Right lung (tissue), 5 donors: Measurements from ENCODE around the gene SHC2. TPM values are rescaled to one million over a fixed set of nuclear protein-coding genes. Genes with fewer than 3 reads are reported as not detected.
"Not testable (repeated sequence)": the region's sequence is repeated elsewhere in the genome, so short reads cannot be mapped to it uniquely, and the experiment has no call there.

ENCODE experiments used
- DNase-seq, 2 donors: peaks; one replicate each; pipeline ENCODE4 v3.0.0-alpha.2; 2013
- polyA plus RNA-seq, 5 donors: library from polyadenylated mRNA; unstranded; fragments of 120-200 nt; gene quantifications; one replicate each; pipeline versions ENCODE4 v1.2.1 to v1.2.3, GENCODE V29; 2013; ENCODE audit warnings: inconsistent platforms in 1 of 5, low replicate concordance in 1 of 5; ENCODE audit not compliant: insufficient read length in 5 of 5, insufficient read depth in 1 of 5

SHC2 gene
- polyA plus RNA-seq, 5 donors: 13.3 to 30.9 (median 21.0) TPM

GRCh38 chr19:494171-495080 lies 33.6 kb upstream of the SHC2 start:
- no peak for DNase-seq

- no peak for DNase-seq
These were observed 32.7 kb upstream of the SHC2 start for GRCh38 chr19:493391-494170.

- DNase-seq: no peak
These were observed 31.3 kb upstream of the SHC2 start for GRCh38 chr19:492091-492531.

DNA sequence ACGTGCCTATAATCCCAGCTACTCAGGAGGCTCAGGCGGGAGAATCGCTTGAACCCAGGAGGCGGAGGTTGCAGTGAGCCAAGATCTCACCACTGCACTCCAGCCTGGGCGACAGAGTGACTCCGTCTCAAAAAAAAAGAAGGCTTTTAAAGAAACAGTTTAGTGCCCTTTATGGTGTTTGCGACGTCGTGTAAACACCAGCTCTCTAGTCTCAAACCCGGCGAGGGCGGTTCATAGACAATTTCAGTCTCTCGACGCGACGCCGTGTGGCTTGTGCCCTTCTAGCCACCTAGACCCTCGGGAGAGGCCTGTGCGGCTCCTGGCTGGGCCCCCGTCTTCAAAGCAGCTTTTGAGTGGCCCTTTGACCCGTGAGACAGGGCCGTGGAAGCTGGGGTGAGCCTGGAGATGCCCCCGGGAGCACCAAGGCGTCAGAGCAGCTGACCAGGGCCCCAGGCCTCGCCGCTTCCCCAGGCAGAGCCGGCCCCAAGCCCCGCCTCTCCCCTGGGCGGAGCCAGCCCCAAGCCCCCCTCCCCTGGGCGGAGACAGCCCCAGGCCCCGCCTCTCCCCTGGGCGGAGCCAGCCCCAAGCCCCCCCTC lies 30.4 kb upstream of the SHC2 start:
- DNase-seq: no peak

DNA sequence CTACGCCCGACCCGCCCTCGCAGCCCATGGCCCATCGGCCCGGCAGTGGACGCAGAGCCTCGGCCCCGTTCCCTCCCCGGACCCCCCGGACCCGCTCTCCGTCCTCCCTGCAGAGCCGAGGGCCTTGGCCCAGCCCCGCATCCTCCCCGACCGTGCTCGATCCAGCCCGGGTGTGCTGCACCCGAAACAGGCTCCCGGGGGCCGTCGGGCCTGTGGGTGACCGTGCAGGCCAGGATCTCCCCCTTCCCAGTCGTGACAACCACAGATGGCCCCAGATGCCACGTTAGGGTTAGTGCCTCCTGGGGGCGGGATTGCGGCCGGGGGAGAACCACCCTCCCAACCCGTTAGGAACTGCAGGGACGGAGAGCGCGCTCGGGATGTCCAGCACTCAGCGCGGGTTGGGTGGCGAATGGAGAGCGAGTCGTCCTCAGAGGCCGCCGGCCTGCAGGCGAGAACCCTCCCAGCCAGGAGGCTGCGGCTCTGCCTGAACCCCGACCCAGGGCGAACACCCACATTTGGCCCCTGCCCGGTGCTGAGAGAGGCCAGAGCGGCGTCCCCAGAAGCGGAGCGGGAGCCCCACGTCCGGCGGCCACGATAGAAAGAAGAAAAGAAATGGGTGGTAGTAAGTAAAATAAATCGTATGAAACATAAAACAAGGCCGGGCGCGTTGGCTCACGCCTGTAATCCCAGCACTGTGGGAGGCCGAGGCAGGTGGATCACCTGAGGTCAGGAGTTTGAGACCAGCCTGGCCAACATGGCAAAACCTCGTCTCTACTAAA lies 28.8 kb upstream of the SHC2 start:
- DNase-seq: peak in 1 of 2 donors; percentile 29

- DNase-seq: peak; percentile 92 to 94
These were observed 27.9 kb upstream of the SHC2 start for GRCh38 chr19:488505-489417.

DNA sequence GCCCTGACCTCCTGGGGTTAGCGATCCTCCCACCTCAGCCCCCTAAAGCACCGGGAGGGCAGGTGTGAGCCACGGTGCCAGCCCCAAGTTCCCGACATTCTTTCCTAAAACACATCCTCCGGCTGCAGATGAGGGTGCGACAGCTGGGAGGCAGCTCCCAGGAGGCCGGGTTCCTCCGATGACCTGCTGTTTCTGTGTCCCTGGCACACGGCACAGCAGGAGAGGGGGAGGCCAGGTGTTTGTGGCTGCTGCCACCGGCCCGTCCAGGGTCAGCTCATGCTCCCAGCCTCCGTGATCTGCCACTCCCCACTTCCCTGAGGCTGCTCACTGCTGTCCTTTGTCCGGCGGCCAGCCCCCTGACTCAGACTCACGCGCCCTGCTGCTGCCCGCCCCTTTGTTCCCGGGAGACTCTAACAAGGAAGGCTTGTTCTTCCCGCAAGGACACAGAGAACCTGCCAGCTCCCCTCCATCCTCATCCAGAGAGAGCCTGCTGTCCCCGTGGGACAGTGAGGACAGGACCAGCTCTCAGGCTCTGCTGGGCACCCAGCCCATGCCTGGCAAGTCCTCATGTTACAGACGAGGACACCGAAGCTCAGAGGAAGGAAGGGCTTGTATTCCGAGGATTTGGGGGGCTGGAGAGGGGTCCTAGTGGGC lies 24.9 kb upstream of the SHC2 start:
- no peak for DNase-seq

- DNase-seq: no peak
These were observed 24.2 kb upstream of the SHC2 start for GRCh38 chr19:485077-485476.

- no peak for DNase-seq
These were observed 23.7 kb upstream of the SHC2 start for GRCh38 chr19:484494-484893.

DNA sequence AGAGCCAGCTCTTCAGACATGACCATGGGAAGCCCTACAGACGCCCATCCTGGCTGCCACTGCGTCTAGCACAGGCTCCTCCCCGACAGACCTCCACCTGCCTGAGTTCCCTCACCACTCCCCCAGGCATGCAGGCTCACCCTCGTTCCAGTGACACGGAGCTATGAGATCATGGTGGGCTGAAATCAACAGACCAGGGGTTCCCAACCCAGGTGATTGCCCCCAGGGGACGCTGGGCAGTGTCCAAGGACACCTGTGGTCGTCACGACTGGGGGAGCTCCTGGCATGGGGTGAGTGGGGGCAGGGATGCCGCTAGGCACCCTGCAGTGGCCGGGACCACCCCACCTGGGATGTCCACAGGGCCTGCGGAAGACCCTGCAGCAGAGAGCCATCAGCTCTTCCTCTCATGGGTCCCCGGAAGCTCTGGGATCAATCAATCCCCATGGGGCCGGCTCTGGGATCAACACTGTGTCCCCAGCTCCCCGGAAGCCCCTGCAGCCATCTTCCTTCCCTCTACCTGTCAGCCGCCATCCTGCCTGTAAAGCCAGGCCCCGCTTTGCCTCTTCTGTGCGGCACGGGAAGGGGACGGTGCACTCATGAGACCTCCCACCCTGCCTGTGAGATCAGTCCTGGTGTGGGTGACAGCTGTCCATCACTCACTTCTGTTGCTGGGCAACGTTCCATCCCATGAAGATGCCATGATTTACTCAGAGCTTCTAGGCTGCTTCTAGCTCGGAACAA lies 22.7 kb upstream of the SHC2 start:
- DNase-seq: no peak

DNA sequence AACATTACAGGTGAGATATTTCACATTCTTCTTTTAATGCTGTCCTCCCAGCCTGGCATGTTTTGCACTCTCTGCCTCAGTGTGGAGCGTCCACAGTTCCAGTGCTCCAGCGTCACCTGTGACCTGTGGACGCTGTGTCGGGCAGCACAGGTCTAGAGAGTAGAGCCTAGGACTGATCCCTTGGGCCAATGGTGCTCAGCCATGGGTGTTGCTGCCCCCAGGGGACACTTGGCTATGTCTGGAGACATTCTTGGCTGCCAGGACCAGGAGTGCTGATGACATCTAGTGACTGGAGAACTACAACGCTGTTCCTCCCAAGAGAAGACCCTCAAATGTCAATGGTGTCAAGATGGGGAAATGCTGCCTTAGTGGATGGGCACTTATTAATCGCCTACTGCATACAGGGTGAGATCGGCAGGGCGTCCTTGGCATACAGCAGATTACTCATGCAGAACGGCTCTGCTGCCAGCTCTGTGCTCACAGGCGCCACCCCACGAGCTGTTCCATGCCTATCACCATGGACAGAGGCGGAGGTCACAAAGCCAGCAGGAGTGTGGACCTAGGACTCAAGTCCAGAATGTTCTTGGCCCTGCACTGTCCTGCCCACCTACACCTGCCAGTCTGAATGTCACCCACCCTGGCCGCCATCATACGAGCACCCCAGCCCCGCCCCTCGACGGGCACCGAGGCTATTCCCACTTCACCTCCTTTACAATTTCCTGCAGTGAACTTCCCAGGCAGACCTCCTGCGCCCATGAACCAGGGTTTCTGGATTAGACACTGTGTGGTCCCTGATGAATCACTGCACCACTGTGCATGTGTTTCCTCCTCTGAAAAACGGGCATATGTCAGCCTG lies 21.6 kb upstream of the SHC2 start:
- no peak for DNase-seq

DNA sequence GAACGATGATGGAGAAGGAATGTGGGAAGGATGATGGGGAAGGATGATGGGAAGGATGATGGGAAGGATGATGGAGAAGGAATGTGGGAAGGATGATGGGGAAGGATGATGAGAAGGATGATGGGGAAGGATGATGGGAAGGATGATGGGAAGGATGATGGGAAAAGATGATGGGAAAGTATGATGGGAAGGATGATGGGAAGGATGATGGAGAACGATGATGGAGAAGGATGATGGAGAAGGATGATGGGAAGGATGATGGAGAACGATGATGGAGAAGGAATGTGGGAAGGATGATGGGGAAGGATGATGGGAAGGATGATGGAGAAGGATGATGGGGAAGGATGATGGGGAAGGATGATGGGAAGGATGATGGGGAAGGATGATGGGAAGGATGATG lies 20.3 kb upstream of the SHC2 start:
- not testable (repeated sequence) for DNase-seq

DNA sequence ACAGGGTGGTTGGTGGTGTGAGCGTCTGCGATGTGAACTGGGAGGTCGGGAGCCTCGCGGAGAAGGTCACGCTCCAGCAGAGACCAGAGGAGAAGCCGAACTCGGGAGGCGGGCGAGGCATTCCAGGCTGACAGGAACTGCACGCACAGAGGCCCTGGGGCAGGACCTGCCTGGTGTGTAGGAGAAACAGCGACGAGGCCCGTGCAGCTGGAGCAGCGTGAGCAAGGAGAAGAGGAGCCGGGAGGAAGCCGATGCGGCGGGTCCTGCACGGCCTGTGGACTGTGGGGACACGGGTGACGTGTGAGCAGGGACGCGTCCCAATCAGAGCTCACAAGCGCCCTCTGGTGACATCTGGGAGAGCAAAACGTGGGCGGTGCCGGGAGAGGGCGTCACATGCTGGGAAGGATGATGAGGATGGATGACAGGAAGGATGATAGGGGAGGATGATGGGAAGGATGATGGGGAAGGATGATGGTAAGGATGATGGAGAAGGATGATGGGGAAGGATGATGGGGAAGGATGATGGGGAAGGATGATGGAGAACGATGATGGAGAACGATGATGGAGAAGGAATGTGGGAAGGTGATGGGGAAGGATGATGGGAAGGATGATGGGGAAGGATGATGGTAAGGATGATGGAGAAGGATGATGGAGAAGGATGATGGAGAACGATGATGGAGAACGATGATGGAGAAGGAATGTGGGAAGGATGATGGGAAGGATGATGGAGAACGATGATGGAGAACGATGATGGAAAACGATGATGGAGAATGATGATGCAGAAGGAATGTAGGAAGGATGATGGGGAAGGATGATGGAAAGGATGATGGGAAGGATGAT lies 19.4 kb upstream of the SHC2 start:
- peak in 1 of 2 donors; percentile 42 for DNase-seq

- DNase-seq: no peak
These were observed 18.1 kb upstream of the SHC2 start for GRCh38 chr19:478976-479375.

GRCh38 chr19:478236-478903 lies 17.5 kb upstream of the SHC2 start:
- DNase-seq: no peak

GRCh38 chr19:475360-475759 lies 14.5 kb upstream of the SHC2 start:
- DNase-seq: no peak
